Upper lobe of left lung (tissue), 4 donors: ENCODE results near the gene OSBPL2.

ENCODE experiments used
- CTCF ChIP-seq, 6 experiments: fragments of 450-650 bp in 4 of 6; fragments of 200-600 bp in 2 of 6; sonication (generic) in 2 of 6; IDR thresholded peaks; one replicate each; pipeline ENCODE4 v1.5.1; 2016 to 2019; ENCODE audit warnings: antibody characterized with exemption in 6 of 6
- POLR2A ChIP-seq, 4 donors: fragments of 450-650 bp; IDR thresholded peaks; one replicate each; pipeline ENCODE4 v1.5.1; 2016 to 2017; ENCODE audit warnings: antibody characterized with exemption in 4 of 4, mild to moderate bottlenecking in 2 of 4

DNA sequence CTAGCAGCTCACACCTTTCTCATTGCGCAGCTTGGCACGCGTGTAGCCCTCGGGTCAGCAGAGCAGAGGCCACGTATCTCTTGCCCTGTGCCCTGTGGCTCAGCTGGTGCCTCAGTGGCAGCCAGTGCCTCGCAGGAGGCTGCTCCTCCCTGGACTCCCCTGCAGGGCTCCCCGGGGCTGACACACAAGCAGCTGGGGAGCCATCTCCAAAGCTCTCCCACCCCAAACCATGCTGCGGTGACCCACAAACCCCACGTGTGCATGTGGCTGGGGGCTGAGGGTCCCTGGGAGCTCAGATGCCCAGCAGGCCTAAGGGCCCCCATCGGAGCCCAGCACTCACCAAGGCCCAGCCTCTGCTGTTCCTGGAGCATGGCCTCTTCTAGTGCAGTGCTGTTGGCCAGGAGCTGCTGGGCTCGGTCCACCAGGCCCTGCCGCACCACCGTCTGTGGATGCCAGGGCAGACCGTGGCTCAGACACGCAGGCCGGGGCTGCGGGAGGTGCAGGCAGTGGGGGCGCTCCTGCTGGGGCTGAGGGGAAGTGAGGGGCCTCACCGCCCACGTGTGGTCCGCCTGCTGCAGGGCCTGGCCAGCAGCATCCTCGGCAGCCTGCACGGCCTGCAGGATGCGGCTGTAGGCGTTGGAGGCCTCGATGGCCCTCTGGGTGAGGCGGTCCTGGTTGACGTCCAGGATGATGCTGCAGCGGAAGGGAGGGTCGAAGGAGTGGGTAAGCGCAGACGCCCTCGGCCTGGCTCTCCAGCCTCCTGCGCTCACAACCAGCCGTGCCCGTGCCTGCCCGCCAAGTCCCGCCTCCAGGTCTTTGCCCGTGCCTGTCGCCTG lies 78.2 kb downstream of the OSBPL2 start:
- no peak for TF ChIP-seq CTCF (IDR thresholded peaks at IDR 0.05)
- TF ChIP-seq POLR2A (IDR thresholded peaks at IDR 0.05), result no peak
